ENCODE results near the gene MEX3A.

The MEX3A gene

GRCh38 chr1:156098784-156099183 is 16.5 kb upstream of the MEX3A start:
- no peak for DNase-seq (ENCODE audit: low read depth)
- TF ChIP-seq CTCF (IDR thresholded peaks at IDR 0.05; ENCODE audit: insufficient read depth, low read depth, low read length, missing control alignments): no peak
- H3K4me3 ChIP-seq (ENCODE audit: low read depth, low read length): no peak overlapping the region

- TF ChIP-seq CTCF (IDR thresholded peaks at IDR 0.05; ENCODE audit: insufficient read depth, low read depth, low read length, missing control alignments): no peak
- no peak overlapping the region for H3K4me3 ChIP-seq (ENCODE audit: low read depth, low read length)
- DNase-seq (ENCODE audit: low read depth): peak; percentile 83
These were observed 15.4 kb upstream of the MEX3A start for GRCh38 chr1:156097499-156098178.

DNA sequence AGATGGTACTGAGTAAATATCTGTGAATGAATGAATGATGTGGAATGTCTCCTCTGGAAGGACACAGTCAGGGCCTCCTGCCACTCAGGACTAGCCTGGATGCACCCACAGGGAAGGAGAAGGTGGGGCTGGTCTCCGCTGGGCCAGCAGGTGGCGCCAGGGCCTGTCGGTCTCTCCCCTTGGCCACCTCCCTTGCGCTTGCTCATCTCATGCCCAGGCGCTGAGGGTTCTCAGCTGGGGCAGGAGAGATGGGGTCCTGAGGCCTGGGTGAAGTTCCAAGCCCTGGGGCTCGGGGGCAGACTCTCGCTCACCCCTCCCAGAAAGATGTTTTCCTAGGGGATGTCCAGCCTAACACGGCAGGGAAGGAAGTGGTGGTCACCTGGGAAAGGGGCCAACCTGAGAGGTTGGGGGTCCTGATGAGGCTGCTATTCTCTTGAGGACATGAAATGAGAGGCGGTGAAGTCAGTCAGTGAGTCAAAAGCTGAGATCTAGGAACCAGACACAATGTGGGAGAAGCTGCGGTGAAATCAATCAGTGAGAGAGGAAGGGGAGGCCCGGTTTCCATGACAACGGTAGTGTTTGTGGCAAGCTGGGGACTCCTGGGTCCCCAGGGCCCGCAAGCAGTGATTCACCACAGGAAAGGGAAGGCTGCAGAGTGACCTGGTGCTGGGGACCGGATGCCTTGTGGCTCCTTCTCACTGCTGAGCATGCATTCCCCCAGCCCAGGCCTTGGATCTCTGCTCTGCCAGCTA is 14.6 kb upstream of the MEX3A start:
- TF ChIP-seq CTCF (IDR thresholded peaks at IDR 0.05; ENCODE audit: insufficient read depth, low read depth, low read length, missing control alignments): peak; percentile 99
- peak overlapping the region; percentile 24 for H3K4me3 ChIP-seq (ENCODE audit: low read depth, low read length)
- peak; percentile 97 for DNase-seq (ENCODE audit: low read depth)

DNA sequence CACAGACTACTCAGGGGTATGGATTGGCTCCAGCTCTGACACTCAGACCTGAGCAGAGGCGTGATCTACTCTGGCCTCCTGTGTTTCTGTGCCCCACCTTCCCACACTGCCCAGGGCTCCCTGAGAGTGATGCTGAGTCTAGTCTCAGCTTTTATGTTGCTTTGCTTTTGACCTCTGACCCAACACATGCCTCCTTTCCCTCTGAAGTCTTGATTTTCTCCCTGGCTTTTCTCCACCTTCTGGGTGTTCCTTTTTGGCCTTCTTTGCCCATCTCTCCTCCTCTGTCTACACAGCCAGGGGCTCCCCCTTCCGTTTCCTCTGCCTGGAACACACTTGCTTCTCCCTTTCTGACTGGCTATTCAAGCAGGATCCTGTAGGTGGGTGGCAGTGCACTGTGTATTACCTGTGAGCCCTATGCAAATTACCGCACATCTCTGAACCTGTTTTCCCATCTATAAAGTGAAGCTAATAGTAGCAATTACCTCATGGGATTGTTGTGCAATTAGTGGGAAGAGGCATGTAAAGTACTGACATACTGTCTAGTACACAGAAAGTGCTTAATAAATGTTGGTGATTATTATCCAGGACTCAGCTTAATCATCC is 13.7 kb upstream of the MEX3A start:
- peak; percentile 49 for DNase-seq (ENCODE audit: low read depth)
- TF ChIP-seq CTCF (IDR thresholded peaks at IDR 0.05; ENCODE audit: insufficient read depth, low read depth, low read length, missing control alignments): no peak
- peak overlapping the region; percentile 24 for H3K4me3 ChIP-seq (ENCODE audit: low read depth, low read length)

GRCh38 chr1:156091610-156092009 is 9.3 kb upstream of the MEX3A start:
- DNase-seq (ENCODE audit: low read depth): no peak
- no peak overlapping the region for H3K4me3 ChIP-seq (ENCODE audit: low read depth, low read length)
- no peak for TF ChIP-seq CTCF (IDR thresholded peaks at IDR 0.05; ENCODE audit: insufficient read depth, low read depth, low read length, missing control alignments)

DNA sequence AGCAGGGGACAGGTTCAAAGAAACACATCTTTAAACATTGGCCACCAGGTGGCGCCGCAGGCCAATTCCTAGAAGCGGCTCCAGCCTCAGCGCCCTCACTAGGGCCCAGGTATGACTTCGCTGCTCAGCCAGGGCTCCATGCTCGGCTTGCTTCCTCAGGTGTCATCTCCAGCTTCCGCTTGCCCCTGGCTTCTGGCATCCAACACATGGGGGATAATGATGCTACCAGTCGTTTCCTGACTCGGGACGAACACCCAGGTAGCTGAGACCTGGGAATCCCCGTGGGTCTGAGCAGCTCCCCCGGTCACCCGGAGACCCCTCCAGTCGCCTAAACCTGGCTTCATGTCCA is 8.5 kb upstream of the MEX3A start:
- peak; percentile 72 for TF ChIP-seq CTCF (IDR thresholded peaks at IDR 0.05; ENCODE audit: insufficient read depth, low read depth, low read length, missing control alignments)
- peak; percentile 92 for DNase-seq (ENCODE audit: low read depth)
- no peak overlapping the region for H3K4me3 ChIP-seq (ENCODE audit: low read depth, low read length)

All from GM12865 (cell line).